Left ventricle myocardium inferior (tissue), 1 donor: Measurements from ENCODE around the gene SYTL2. TPM values are rescaled to one million over a fixed set of nuclear protein-coding genes. Genes with fewer than 3 reads are reported as not detected.

Source experiments
- DNase-seq: peaks from one replicate; pipeline ENCODE4 v3.0.0-alpha.2; 2020
- H3K27ac ChIP-seq: fragments of 200-600 bp; replicated peaks from 2 replicates; pipeline ENCODE4 v1.8.0; 2021
- H3K27me3 ChIP-seq: fragments of 200-600 bp; 2 replicates; pipeline ENCODE4 v1.8.0; 2021; ENCODE audit warnings: low read depth
- H3K36me3 ChIP-seq: fragments of 200-600 bp; 2 replicates; pipeline ENCODE4 v1.8.0; 2021
- H3K4me1 ChIP-seq: fragments of 200-600 bp; 2 replicates; pipeline ENCODE4 v1.8.0; 2021
- H3K4me3 ChIP-seq: fragments of 200-600 bp; 2 replicates; pipeline ENCODE4 v1.8.0; 2021; ENCODE audit warnings: mild to moderate bottlenecking, moderate library complexity
- H3K9me3 ChIP-seq: fragments of 200-600 bp; replicated peaks from 2 replicates; pipeline ENCODE4 v1.8.0; 2021
- CTCF ChIP-seq: fragments of 200-600 bp; IDR thresholded peaks from 2 replicates; pipeline ENCODE4 v1.8.0; 2021; ENCODE audit warnings: antibody characterized with exemption, mild to moderate bottlenecking, borderline replicate concordance
- intact Hi-C: fragments of 100-400 bp; cut with micrococcal nuclease; formaldehyde crosslinking; loops from one replicate; pipeline ENCODE4 v1.11.0; 2022
- total RNA-seq: library from RNA; stranded (reverse); fragmentation: NEBNext Ultra II Directional; extraction: Animal tissue kit (Norgen Biotek cat#: 25700); gene quantifications from one replicate; pipeline ENCODE4 v1.2.1, GENCODE V29; 2021
- donor health status: DM: no; HTN: yes; CAD: no; lungs with severe emphysema.

SYTL2 gene
- total RNA-seq, 1 donor from 2014 or later, result 3.8 TPM

DNA sequence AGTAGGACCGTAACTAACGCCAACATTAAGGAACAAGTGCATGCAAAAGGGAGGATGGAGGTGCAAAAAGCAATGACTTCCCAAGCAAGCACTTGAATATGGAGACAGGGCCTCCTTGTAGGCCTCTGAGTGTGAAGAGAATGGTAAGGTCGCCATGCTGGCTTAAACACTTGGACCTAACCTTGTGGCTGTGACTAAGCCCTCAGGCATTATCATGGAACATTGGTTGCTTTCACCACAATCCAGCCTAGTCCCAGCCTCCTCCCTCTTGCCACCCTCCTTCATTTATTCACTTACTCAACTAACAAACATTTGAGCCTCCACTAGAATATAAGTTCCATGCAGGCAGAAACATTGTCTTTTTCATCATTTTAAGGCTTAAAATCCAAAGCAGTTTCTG, 11.9 kb upstream of the SYTL2 start:
- no peaks in the 10 kb centered on the region for H3K36me3 ChIP-seq
- no peaks in the 10 kb centered on the region for H3K9me3 ChIP-seq
- no peaks in the 10 kb centered on the region for H3K4me1 ChIP-seq
- no peak for TF ChIP-seq CTCF
- H3K4me3 ChIP-seq, result no peak overlapping the region
- intact Hi-C loops, result no loop called here
- DNase-seq, result no peak
- H3K27ac ChIP-seq, result no peak overlapping the region
- H3K27me3 ChIP-seq, result no peaks in the 10 kb centered on the region

GRCh38 chr11:85821636-85822035, 10.7 kb upstream of the SYTL2 start:
- intact Hi-C loops, result no loop called here
- Histone ChIP-seq H3K27me3 (no peaks in the 10 kb centered on the region), H3K36me3 (no peaks in the 10 kb centered on the region), H3K27ac (no peak overlapping the region), H3K4me3 (no peak overlapping the region), H3K9me3 (no peaks in the 10 kb centered on the region), H3K4me1 (no peaks in the 10 kb centered on the region)
- DNase-seq, result no peak
- TF ChIP-seq CTCF, result no peak

DNA sequence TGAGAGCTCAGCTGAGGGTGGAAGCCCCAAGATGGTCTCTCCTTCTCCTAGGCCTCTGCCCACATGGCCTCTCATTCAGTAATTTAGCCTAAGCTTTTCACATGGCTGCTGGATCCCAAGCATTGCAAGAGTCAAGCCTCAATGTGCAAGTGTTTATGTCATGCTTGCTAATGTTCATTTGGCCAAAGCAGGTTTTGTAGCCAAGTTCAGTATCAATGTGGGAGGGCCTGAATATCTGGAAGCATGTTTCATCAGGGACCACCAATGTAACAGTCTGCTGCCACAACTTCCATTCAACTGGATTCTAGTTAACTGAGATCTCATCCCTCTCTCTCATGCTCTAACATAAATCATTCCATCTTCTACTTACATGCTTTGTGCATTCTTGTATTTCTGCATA, 8.5 kb upstream of the SYTL2 start:
- intact Hi-C loops, result loop anchor here (10.0 kb wide), 1 partner anchor 125 kb away; no protein-coding TSS in a partner anchor

GRCh38 chr11:85815186-85815931, 4.4 kb upstream of the SYTL2 start:
- TF ChIP-seq CTCF, result no peak

More for the DNA sequence above, 8.5 kb upstream of the SYTL2 start:
- no peaks in the 10 kb centered on the region for H3K27me3 ChIP-seq
- no peak for TF ChIP-seq CTCF
- no peak overlapping the region for H3K27ac ChIP-seq
- no peaks in the 10 kb centered on the region for H3K4me1 ChIP-seq
- H3K9me3 ChIP-seq, result no peaks in the 10 kb centered on the region
- no peaks in the 10 kb centered on the region for H3K36me3 ChIP-seq
- DNase-seq, result no peak
- no peak overlapping the region for H3K4me3 ChIP-seq

DNA sequence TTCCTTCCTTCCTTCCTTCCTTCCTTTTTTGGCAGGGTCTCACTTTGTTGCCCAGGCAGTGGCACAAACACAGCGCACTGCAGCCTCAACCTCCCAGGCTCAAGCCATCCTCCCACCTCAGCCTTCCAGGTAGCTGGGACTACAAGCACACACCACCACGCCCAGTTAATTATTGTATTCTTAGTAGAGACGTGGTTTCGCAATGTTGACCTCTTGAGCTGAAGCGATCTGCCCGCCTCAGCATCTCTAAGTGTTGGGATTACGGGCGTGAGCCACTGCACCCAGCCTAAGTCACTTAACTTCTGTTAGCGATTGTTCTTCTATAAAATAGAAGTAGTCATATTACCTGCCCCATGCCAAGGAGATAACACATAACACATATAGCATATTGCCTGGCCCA, 2.8 kb upstream of the SYTL2 start:
- intact Hi-C loops, result loop anchor here (10.0 kb wide), 1 partner anchor 119 kb away; no protein-coding TSS in a partner anchor

More at GRCh38 chr11:85815186-85815931, 4.4 kb upstream of the SYTL2 start:
- Histone ChIP-seq H3K4me1 (peaks cover 11% of the 10 kb centered on the region), H3K27ac (no peak overlapping the region), H3K27me3 (no peaks in the 10 kb centered on the region), H3K9me3 (no peaks in the 10 kb centered on the region), H3K4me3 (no peak overlapping the region), H3K36me3 (no peaks in the 10 kb centered on the region)
- no peak for DNase-seq
- intact Hi-C loops, result loop anchor here (10.0 kb wide), 1 partner anchor 121 kb away; no protein-coding TSS in a partner anchor

More for the DNA sequence above, 2.8 kb upstream of the SYTL2 start:
- Histone ChIP-seq H3K9me3 (no peaks in the 10 kb centered on the region), H3K4me1 (peaks cover 17% of the 10 kb centered on the region), H3K27me3 (no peaks in the 10 kb centered on the region), H3K27ac (no peak overlapping the region), H3K4me3 (no peak overlapping the region), H3K36me3 (no peaks in the 10 kb centered on the region)
- DNase-seq, result no peak
- TF ChIP-seq CTCF, result no peak
